ENCODE measurements around the gene BHMT. TPM values are rescaled to one million over a fixed set of nuclear protein-coding genes. Genes with fewer than 3 reads are reported as not detected.
"Not testable (repeated sequence)": the region's sequence is repeated elsewhere in the genome, so short reads cannot be mapped to it uniquely, and the experiment has no call there.

The BHMT gene
- polyA plus RNA-seq, 1 donor, result not detected

DNA sequence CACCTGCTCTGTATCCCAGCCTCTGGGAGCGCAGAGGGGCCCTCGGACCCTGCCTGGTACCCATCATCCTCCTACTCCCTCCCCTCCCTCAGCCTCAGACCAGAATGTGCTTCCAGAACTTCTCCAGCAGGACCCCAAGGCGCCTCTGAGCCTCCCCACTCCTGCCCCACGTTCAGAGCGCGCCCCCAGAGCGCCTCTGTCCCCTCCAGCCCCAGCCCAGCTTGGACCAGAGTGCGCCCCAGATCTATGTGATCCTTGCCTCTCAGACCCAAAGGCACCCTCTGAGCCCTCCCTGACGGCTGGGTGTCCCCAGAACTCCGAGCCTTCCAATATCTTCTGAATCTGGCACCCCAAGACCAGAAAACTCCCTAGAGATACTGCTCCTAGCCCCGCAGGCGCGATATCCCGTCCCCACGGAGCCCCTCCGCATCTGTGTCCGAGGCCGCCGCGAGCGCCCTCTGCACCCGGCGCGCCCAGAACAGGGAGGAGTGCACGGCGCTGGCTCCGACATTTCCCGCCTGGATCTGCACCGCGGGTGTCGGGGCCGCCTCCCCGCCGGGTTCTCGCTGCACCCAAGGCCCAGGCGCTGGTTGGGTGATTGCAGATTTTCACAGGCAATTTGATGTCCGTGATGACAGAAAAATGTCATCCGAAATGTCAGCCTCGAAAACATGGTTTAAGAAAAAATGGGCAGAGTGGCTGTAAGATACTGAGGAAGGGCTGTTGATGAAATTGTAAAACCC lies 522 bp downstream of the BHMT start:
- no peak for DNase-seq

DNA sequence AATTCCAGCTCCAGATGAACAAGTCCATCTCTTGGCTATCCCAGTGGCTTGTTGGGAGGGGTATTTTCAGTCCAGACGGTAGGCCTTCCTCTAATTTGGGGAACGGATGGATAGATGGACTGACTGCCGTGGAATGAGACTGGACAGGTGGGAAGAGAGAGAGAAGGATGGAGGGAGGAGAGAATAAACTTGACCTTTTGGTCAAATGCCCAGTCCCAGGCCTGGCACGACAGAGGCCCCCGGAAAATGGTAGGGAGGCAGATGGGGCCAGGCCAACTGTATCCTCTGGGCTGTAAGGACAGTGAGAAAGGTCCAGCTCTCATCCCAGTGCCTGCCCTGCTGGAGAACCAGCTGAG lies 1.1 kb downstream of the BHMT start:
- no peak for DNase-seq

DNA sequence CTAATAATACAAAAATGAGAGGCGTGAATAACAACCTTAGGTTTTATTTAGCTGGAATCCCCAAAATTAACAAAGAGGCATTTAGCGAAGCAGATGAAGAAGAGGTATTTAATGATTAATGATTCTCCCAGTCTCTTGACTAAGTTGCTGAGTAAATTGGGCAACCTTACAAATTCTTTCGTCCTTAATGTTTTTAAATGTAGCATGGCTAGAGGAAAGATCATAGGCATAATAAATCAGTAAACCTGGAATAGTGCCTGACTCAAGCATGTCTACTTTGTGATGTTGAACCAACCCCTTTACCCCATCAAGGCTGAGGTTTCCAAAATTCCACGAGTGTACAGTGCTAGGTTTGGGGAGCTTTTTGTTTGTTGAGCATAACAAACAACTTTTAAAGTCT lies 7.9 kb downstream of the BHMT start:
- no peak for DNase-seq

DNA sequence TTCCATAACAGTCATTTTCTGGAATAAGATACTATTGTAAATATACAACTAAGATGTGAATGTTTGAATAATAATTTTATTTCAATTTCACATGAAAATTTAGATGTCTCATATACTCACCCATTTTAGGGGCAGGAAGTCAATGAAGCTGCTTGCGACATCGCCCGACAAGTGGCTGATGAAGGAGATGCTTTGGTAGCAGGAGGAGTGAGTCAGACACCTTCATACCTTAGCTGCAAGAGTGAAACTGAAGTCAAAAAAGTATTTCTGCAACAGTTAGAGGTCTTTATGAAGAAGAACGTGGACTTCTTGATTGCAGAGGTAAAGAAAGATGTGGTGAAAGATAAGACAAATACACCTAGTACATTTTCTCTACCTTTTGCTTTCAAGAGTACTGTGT lies 8.6 kb downstream of the BHMT start:
- DNase-seq, result no peak

DNA sequence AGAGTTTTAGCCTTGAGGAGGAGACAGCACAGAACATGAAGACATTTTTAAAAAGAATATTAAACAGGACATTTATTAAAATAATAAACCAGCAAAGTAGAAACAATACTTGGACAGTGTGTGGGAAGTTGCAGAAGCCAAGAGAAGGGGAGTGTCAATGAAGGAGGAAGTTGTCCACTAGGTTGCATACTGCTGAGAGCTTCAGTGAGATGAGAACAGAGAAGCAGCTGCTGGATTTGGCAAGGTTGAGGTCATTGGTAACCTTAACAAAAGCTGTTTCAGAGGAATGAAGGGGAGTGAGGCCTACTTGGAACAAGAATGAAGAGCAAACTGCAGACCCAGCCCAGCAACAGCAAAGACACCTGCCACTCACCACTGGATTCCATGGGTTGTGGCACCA lies 11.4 kb downstream of the BHMT start:
- no peak for DNase-seq

DNA sequence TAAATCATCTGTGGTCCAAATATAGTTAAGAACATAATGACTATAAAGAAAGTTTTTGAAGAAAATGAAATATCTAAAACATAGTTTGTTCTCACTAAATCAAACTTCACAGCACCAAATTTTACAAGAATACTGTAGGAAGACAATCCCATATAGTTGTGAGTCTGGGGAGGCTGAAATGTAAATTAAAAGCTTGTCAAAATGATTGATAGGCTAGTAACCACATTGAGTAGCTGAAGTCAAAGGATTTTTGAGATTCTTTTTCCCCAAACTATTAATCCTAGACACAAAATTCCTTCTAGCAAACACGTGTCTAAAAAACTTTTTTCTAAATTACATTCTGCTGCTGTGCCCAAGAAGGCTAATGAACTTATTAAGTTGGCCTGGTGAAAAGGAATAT lies 13.0 kb downstream of the BHMT start:
- DNase-seq, result no peak

DNA sequence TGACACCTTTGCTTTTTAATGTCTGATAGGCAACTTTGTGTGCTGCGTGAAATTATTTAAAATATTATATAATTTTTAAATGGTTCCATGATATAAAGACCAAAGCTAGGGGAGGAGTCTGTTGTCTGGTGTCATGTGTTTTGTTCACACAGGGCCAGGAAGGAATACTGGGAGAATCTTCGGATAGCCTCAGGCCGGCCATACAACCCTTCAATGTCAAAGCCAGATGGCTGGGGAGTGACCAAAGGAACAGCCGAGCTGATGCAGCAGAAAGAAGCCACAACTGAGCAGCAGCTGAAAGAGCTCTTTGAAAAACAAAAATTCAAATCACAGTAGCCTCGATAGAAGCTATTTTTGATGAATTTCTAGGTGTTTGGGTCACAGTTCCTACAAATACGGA lies 19.2 kb downstream of the BHMT start:
- no peak for DNase-seq

DNA sequence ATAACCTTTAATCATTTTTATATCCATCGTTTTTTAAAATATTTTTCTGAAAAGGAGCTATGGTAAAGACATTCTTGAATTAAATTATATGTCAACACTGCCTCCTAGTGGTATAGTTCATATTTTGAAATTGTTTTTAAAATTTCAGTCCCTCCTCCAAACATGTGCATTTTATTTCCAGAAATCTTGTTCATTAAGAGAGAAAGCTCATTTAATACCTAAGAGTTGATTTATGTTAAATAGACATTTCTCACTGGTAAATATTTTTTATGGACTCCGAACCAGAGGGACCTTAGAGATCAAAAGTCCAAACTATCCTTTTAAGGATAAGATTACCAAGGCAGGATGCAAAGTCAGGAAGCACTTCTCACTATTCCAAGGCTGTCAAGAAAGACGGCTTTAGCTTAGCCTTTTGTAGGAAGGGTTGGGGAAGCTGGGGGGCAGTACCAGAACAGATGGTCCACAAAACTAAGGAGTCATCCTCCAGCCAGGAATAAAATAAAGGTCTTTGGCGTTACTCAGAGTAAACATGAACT lies 21.6 kb downstream of the BHMT start:
- peak; percentile 47 for DNase-seq

DNA sequence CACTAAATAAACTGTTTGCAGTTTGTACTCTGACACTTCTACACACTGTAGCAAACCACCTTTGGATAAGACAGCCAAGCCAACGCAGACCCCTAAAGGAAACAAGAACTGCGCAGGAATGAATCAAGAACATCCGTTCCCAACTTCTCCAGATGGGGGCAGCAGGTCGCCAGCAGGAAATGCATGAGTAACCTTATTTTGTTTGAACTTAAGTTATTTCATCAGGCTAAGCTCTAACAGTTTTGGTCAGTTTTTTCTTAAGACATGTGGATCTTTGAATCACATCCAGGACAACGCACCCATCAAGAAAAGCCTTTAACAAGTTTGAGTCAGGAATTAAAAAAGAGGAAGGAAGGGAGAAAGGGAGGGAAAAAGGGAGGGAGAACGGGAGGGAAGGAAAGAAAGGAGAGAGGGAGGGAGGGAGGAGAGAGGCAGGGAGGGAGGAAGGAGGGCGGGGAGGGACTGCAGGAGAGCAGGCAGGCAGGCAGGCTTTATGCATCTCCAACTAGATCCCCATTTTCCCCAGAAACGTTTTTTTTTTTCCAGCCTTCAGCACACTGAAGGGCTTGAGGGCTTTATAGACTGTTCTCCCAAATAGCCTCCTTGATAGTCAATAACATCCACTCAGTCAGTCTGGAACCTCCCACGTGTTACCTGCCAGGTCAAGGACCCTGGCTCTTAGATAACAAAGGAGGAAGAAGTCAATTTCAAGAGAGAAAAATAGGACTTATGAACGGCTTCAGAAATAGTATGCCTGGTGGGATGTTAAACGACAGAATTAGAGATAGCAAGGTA lies 22.2 kb downstream of the BHMT start:
- DNase-seq, result peak; percentile 78

DNA sequence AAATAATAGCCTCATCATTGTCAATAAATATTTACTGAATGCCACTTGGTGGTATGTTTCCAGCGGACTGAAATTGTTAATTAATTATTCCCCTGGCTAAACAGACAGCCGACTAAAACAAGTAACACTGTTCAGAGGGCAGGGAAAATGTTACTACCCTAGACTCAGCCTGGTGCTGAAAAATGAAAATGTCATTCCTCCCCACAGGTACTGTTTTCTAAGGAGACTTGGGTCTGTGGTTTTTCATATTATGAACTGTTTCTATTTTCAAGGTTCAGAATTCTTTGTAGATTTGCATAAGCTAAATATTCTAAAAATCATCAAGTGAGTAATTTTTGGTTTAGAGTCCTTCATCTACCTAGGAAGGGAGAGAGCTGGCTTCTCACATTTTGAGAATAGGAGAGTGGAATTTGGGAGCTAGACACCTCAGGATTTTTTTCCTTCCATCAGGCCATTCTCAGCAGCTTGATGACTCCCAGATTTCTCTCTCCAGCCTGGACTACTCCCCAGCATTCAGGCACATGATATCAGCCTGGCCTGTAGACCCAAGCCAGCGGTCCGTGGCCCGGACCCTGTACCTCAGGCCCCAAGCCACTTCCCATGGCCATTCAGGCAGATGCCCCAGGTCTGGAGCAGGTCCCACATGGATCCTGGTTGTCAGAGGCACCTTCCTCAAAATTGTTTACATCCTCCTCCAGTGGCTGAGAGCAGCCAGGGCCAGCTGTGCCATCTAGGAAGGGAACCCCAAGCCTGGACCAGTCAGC lies 24.4 kb downstream of the BHMT start:
- DNase-seq, result no peak

DNA sequence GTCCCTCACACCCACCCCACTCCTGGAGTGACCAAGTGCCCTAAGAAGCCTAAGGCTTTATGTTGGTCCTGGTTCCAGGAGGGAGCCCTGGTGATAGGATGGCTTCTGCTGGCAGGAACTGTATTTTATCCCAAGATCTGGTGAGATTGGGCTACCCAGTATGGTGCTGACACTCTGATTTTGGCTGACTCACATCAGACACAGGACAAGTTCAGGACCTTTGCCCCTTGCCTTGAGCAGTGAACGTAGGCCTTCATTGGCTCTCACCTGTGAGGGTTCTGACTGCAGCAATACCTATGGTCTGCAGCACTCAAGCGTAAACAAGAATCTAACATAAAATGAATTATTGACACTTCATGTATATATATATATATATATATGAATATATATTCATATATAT lies 25.0 kb downstream of the BHMT start:
- no peak for DNase-seq

DNA sequence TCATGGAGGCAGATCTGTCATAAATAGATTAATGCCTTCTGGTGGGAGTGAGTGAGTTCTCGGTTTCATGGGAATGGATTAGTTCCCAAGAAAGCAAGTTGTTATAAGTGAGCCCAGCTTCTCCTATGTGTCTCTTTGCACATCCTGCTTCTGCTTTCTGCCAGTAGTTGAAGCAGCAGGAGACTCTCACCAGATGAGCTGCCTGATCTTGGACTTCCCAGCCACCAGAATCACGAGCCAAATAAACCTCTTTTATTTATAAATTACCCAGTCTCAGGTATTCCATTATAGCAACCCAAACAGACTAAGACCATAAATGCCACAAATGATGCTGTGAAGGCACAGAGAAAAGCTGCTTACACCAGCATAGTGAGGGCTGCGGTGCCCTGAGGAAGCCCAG lies 28.9 kb downstream of the BHMT start:
- DNase-seq, result no peak

DNA sequence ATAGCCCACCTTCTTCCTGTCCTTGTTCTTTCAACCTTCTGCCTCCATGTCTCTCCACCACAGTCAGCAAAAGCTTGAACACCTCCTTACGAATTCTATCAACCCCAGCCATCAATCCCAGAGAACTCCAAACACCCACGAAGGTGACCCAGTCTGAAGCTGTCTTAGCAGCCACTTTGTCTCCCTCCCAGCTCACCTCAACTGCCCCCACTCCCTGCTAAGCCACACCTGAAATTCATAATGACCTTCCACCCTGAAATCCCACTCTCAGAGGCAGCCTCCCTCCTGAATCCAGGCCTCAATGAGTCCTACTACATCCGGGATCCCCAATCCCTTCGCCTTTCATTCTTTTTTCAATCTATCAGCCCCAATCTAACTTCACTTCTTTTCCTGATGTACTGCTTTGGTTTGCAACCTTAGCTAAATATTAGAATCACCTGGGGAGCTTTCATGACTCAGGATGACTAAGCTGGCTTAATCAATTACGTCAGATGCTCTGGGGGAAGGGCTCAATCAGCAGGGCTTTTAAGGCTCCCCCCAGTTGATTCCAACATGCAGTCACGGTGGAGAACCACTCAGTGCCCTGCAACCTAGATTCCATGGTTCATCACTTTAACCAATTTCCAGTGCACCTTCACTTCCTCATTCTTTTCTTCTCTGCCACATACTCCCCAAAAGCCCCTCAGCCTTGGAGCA lies 32.2 kb downstream of the BHMT start:
- DNase-seq, result no peak

DNA sequence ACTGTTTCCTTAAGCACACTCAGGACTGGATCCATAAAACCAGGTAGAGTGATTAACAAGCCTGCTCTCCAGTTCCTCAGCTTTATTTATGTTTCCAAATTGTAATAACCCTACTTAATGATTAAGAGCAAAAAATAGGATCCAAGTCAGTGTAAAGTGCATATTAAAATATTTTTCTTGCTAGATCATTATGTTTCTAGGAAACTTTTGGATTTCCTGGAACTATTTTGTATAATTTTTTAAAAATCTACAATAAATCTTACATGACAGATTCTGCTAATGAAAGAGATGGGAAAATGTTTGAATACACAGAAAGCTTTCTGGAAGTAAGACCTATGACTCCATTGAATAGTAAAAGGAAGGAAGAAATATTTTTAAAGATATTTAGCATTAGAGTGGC lies 35.5 kb downstream of the BHMT start:
- DNase-seq, result no peak

DNA sequence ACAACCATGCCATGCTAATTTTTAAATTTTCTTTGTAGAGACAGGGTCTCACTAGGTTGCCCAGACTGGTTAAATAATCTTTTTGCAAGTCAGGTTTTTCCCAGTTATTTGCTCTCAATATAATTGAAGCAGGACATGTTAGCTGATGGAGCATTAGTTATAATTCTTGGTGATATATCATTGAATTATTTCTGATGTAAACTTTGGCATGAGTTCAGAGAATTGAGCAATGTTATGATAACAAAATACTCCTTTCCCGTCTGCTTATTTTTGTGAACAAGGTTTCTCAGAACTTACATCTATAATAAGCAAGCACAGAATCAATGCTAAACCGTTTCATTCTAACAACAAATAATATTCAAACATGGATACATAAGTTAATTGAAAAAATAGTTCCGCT lies 37.8 kb downstream of the BHMT start:
- no peak for DNase-seq

DNA sequence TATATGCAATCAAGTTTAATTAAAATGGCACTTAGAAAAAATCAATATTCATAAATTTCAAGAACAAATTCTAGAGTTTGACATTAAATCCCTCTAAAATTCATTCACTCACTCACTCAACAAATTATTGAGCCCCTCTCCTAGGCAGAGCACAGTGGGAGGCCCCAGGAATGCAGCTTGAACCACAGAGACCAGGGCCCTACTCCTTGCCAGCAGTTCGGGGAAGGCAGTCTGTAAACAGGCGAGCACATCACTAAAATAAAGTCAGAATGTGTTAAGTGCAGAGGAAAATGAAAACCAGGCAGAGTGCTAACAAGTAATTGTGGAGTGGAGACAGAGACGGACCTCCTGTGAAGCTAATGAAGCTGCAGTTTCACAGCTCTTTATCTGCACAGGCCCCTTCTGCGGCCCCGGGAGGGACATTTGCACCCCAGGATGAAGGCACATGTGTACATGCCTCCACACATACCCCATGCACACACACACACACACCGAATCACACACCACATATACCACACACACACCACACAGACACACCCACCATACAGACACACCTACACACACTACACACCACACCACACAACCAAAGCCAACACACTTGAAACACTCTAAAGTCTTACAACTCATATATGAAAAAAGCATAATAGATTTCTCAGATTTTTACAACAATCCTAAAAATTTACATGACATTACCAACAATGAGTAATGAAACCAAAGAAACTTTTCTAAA lies 40.5 kb downstream of the BHMT start:
- no peak for DNase-seq

DNA sequence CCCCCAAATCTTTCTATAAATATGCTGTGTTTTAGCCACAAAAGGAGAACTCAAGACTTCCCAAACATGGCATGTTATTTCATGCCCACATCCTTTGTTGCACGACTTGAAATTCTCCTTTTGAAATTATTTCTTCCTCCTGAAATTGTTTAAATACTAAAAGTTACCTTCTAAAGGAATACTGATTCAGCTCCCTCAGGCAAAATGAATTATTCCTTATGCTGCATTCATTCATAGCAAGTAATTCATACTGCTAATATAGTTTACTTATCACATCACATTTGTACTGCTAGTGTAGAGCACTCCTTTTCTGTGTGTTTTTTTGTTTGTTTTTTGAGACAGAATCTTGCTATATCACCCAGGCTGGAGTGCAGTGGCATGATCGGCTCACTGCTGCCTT lies 45.7 kb downstream of the BHMT start:
- no peak for DNase-seq

DNA sequence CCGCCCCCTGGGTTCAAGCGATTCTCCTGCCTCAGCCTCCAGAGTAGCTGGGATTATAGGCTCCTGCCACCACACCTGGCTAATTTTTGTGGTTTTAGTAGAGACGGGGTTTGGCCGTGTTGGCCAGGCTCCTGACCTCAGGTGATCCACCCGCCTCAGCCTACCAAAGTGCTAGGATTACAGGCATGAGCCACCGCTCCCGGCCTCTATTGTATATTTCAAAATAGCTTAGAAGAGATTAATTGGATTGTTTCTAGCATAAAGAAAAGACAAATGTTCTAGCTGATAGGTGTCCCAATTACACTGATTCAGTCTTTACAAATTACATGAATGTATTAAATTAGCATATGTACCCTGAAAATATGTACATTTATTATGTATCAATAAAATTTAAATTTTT lies 50.0 kb downstream of the BHMT start:
- DNase-seq, result not testable (repeated sequence)

DNA sequence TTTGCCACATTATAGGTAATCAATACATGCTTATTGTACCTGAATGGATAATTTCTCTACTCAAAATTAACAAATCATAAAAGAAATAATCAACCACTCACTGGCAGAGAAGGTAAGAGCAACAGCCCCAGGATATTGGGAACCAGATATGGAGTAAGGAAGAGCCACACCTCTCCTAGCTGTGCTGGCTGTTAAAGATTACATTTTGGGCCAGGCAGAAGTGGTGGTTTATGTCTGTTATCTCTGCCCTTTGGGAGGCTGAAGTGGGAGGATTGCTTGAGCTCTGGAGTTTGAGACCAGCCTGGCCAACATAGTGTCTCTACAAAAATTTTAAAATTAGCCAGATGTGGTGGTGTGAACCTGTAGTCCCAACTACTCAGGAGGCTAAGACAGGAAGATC lies 56.4 kb downstream of the BHMT start:
- no peak for DNase-seq

DNA sequence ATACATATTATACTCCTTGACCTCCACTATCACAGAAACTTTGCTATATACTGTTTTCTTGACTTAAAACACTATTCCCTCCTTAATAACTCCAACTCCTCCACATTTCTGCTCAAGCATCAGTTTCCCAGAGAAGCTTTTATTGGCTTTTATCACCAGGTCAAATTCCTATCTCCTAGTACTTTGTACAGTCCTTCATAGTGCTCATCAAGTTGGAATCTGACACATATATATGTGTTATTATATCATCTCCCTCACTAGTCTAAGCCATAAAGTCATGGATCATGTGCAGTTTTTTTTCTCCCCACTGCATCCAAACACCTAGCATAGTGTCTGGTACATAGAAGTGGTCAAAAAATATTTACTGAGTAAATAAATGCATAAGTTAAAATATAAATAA lies 59.1 kb downstream of the BHMT start:
- DNase-seq, result no peak

DNA sequence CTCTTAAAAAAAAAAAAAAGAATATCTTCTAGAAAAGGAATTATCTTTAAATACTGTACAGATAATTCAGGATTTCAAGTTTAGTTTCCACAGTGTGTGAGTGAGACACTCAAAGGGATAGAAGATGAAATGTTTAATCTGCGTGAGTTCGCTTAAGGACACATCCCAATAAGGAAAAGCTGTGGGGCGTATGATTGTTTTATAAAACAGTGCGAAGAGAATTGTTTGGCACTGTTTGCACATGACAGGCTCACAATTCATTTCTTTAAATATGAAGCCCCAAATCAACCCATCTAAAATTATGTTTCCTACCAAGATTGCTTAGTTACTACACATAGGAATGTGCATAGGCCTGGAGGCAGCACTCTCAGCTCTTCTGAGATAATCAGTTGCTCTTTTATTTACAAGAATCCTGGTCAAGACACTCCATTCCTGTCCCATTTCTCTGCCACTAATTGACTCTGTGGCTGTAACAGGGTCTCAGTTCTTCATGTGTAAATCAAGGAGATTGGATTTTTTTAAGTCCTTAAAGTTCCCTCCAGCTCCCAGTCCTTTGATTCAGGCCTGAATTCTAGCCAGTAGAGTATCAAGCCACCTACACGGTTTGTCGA lies 60.1 kb downstream of the BHMT start:
- DNase-seq, result no peak

DNA sequence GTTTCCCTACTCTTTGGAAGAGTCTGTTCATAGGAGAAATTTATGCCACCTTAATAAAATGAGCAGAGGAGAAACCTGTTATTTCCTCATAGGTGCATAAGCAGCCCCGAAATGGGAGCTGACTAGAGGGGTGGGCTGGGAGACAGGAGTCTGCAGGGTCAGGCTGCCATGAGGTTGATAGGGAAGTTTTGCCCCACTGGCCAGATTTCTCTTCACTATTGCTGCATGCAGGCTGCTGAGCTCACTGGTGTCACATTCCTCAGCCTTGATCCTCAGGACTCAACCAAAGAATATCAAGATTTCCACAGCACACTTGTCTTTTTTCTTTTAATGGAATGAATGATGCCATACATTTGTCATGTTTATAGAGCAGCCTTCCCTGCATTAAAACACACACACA lies 60.7 kb downstream of the BHMT start:
- no peak for DNase-seq

All from hindlimb muscle (tissue), 1 donor.